ENCODE data around the gene CACNA1C.
"Not testable (repeated sequence)": the region's sequence is repeated elsewhere in the genome, so short reads cannot be mapped to it uniquely, and the experiment has no call there.

CACNA1C gene

DNA sequence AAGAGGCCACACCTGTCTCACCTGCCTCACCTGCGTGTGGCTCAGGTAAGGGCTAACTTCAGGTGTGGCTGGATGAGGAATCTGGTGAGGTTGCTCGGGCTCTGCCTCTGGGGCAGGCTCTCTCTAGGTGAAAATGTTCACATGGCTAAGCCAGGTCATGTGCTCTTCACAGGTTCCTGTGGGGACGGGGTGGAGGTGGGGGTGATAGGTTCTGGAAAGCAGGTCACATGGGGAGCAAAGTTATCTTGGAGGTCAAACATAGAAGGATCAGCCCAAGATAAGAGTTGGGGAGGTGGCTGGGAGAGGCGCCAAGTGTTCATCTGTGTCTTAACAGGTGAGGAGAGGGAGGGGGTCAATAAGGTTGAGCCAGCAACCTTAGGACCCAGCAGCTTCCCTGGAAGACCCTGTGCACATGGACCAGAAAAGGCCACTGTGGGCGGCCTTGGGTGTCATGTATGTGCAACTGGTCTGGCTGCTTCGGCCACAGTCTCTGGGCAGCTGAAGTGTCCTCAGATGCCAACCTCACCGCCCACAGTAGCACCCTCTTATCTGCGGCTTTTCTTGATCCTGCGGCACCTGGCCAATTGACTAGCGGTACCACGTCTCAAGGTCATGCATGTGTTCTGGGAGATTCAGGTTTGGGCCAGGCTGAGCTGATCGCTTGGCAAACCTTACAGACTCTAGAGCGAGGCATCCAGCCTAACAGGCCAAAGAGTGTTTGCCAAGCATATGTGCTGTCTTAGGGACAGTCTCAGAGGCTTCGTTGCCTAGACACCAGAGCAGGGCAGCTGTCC is 60.5 kb downstream of the CACNA1C start:
- no peak for DNase-seq

DNA sequence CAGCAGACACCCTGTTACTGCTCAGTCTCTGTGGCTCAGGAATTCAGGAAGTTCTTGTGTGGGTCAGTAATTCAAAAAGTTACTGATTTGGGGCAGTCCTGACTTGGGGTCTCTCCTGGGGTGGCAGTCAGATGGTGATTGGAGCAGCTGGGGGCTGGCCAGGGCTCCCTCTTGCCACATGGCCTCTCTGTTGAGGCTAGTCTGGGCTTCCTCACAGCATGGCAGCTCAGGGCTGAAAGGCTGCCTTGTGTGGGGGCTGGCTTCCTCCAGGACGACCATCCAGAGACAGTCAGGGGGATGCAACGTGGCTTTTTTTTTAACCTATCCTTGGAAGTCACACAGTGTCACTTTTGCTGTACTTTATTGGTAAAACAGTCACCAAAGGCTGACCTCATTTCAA is 61.3 kb downstream of the CACNA1C start:
- no peak for DNase-seq

DNA sequence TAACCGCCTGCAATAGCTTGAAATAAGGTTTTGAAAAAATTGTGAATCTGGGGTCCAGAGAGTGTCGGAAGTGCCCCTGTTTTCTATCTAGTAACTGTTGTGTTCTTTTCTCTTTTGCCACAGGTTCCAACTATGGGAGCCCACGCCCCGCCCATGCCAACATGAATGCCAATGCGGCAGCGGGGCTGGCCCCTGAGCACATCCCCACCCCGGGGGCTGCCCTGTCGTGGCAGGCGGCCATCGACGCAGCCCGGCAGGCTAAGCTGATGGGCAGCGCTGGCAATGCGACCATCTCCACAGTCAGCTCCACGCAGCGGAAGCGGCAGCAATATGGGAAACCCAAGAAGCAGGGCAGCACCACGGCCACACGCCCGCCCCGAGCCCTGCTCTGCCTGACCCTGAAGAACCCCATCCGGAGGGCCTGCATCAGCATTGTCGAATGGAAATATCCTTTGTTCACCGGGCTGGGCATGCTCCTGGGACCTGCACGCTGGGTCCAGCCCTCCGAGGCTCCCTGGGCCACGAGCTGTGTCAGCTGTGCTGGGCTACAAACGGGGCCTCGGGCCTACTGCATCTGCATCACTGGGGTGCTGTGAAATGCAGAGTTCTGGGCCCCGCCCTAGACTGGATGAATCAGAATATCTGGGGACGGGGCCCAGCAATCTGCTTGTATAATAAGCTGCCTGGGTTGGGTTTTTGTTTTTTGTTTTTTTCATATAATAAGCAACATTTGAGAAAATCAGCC is 62.5 kb downstream of the CACNA1C start:
- no peak for DNase-seq

DNA sequence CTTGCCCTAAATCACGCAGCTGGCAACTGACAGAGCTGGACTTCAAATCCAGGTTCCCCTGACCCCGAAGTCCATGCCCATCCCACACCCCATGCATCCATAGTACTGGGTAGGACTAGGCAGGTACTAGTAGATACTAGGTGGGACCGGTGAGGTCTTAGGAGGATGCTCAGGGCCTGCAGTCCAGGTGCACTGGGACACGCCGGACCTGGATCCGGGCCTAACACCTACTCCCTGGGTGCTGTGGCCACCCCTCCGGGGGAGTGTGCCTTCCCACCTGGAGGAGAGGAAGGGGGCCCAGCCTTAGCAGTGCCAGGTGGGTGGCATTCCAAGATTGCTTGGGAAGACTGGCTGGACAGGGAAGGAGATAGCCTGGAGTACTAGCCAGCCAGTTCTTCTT is 64.8 kb downstream of the CACNA1C start:
- DNase-seq, result no peak

- no peak for DNase-seq
Observed at GRCh38 chr12:2118061-2118460, 65.3 kb downstream of the CACNA1C start.

- no peak for DNase-seq
Observed at GRCh38 chr12:2118481-2119255, 65.9 kb downstream of the CACNA1C start.

DNA sequence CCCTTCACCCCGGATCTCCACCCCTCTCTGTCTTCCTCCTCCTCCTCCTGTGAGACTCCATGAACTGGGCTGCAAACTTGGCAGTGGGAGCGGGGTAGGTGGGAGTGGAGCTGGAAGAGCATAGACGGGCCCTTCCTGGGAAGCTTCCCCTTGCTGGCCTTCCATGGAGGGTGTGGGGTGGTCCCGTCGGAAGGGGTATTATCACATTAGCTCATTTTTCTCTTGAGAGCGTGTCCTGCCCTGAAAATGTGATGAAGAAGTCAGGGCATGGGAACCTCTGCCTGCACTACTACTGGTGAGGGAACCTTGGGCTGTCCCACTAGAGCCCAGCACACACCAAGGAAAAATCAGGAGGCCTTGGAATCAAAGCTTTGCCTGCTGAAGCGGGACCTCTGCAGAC is 66.5 kb downstream of the CACNA1C start:
- DNase-seq, result no peak

DNA sequence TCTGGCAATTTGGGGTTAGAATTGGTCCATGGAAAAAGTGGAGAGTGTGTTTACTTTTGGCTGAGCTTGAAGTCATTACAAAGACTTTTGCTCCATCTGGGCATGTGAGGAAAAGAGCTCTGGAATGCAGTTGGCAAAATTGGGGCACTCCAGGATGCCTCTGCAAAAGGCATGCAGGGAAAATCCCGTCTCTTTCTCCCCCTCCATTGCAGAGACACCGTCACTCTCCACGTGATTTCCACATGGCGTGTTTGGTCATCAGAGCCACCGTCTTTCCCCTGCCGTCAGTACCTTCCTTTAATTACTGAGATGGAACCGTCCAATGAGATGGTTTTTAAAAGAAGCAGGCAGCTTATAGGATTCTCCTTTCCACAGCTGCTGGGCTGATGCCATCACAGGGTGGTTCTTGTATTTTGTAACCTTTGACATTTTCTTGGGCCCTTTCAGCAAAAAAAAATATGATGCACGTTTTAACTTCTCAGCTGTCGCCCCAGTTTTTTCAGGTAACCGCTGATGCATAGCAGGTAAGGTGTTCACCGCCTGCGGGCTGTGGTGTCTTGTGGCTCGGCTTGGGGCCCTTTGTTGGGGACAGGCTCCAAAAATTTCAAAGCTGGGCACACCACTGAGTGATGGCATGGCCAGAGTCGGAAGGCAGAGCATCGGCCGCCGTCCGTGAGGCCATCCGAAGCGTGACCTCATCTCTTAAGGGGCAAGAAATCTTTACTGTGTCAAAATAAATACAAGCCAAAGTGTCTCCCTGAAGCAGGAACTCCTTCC is 68.4 kb downstream of the CACNA1C start:
- no peak for DNase-seq

DNA sequence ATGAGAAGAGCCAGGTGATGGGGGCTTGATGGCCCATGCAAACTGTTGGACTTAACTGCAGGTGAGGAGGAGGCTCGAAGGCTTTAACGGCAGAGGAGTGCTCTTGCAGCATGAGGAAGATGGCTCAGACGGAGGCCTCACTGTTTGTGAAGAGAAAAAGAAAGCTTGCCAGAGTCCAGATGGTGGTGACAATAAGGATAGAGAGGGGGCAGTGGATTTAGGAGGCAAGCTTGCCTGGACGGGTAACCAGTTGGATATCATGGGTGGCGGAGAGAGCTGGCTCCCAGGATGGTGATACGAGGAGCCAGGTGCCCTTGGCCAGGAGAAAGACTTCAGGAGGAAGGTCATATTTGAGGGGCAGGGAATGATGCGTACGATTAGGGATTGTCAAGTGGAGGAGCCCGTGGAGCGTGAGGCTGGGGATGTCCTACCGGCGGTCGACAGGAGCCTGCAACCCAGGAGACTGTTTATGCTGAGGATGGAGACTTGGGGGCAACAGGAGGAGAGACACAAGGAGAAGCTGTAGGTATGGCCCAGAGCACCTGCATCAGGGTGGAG is 71.8 kb downstream of the CACNA1C start:
- no peak for DNase-seq

DNA sequence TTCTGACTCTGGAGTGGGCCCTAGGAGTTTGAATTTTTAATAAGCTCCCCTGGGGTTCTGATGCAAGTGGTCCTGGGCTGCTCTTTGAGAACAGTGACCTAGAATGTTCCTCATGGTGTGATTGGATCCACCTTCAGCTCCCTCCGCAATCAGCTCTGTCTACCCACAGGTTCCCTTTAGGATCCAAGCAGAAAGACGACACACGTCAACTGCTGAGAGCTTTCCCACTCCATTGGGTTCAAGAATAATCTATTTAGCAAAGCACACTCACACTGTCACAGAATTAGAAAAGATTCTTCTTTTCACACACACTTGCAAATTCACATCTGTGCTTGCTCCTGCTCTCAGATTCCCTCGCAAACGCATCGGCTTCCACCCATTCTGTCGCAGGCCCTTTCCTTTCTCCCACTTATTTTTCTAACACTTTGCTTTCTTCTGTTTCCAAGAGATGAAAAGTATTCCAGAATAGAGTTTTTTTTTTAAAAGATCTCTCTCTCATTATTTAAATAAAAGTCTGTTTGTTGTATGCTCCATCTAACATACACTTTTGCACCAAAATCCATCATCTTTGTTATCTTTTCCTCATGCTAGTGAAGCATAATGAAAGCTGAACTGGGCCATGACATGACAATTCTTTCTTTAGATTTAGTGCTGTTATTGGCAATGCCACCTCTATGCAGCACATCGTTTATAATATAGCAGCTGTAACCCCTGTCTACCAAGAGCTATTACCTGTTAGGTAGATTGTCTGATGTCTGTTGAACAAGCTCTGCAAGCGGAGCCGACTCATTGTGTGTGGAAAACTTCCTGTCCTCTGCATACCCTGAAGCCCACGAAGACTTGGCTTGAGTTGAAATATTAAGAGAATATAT is 73.1 kb downstream of the CACNA1C start:
- DNase-seq, result no peak

DNA sequence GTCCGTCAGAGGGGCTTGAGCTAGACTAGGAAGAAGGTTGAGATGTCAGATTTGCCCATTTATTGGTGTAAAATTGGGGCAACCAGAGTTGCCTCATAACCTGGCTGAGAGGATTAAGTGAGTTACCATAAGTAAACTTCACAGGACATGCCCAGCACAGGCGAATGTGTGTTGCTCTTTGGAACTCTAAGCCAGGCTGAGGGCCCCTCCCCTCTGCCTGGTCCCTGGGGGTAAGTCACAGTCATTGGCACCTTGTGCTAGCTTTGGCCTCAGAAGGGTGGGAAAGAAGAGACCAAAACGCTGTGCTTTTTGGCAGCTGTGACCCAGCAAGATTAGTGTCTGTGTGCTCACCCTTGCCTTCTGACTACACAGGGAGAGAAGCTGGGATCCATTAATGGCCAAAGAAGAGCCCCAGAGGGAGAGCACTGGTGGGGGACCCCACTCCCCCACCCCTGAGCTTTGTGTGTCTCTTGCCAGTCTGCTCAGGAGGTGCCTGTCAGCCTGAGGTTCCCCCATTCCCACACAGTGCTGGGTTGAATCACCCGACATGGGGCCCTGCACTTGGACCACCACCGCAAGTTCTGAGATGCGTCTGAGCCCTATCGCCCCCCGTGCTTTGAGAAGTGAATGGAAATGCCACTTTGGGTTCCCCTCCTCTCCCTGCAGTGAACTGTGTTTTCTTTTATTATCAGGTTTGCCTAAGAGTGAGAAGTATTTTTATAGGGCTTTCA is 74.1 kb downstream of the CACNA1C start:
- DNase-seq, result no peak

DNA sequence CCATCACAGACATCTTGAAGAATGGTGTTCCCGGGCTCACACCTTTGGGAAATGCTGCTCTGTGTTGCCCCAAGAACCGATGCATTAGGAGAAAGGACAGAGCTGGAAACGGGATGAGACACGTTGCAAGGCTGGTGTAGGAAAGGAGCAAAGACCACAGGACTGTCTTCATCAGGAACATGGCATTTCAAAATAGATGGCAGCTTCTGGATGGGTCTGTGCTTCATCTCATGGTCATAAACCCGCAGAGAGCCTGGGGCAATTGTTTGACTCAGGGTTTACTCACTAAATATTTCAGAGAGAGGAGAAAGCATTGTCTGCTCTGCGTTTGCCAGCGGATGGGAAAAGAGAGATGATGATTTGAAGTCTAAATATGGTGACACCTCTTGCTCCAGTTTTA is 76.3 kb downstream of the CACNA1C start:
- no peak for DNase-seq

DNA sequence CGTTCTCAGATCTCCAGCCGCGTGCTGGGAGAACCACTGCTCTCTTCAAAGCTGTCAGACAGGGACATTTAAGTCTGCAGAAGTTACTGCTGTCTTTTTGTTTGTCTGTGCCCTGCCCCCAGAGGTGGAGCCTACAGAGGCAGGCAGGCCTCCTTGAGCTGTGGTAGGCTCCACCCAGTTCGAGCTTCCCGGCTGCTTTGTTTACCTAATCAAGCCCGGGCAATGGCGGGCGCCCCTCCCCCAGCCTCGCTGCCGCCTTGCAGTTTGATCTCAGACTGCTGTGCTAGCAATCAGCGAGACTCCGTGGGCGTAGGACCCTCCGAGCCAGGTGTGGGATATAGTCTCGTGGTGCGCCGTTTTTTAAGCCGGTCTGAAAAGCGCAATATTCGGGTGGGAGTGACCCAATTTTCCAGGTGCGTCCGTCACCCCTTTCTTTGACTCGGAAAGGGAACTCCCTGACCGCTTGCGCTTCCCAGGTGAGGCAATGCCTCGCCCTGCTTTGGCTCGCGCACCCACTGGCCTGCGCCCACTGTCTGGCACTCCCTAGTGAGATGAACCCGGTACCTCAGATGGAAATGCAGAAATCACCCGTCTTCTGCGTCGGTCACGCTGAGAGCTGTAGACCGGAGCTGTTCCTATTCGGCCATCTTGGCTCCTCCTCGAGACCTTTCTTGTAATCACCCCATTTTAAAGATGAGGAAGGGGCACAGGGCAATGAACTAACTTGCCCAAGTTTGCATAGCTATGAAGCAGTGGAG is 83.1 kb downstream of the CACNA1C start:
- not testable (repeated sequence) for DNase-seq

- no peak for DNase-seq
Observed at GRCh38 chr12:2136901-2137300, 84.1 kb downstream of the CACNA1C start.

DNA sequence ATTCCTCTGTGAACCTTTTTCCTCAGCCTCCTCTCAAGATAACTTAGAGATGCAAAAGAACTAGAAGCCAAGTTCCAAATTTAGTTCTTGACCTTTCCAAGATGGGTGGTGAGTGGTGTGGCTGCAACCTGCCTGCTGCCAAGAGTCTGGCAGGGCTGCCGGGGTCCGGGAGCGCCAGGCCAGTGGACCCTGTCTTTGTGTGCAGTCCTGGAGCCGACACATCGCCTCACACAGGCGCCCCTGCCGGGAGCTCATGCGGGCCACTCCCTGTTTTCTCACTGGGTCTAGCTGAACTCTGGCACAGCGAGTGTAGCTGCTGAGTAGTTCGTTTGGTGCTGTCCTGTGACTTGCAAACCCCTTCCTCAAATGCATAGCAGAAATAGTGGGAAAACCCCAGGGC is 84.9 kb downstream of the CACNA1C start:
- DNase-seq, result no peak

GRCh38 chr12:2138294-2138693 is 85.5 kb downstream of the CACNA1C start:
- DNase-seq, result no peak

GRCh38 chr12:2138871-2139308 is 86.1 kb downstream of the CACNA1C start:
- DNase-seq, result no peak

- DNase-seq, result no peak
Observed at GRCh38 chr12:2139651-2140050, 86.9 kb downstream of the CACNA1C start.

- no peak for DNase-seq
Observed at GRCh38 chr12:2140858-2141519, 88.2 kb downstream of the CACNA1C start.

Measured in stimulated activated CD4-positive, alpha-beta T cell treated with anti-CD3 and anti-CD28 coated beads, Interleukin-15, amount 100 ng/mL, for 24 hours (primary cell).